Renal pelvis (tissue), 4 donors: ENCODE data around the gene SOX13. TPM values are rescaled to one million over a fixed set of nuclear protein-coding genes. Genes with fewer than 3 reads are reported as not detected.

ENCODE experiments used
- DNase-seq: peaks from one replicate; pipeline ENCODE4 v3.0.0-alpha.2; 2013
- polyA plus RNA-seq, 3 donors: library from polyadenylated mRNA; unstranded; fragments of 120-200 nt; gene quantifications; one replicate each; pipeline ENCODE4 v1.2.1, GENCODE V29; 2013; ENCODE audit not compliant: insufficient read length in 3 of 3

Gene SOX13
- polyA plus RNA-seq, 3 donors: 56.7 to 60.2 (median 58.2) TPM

DNA sequence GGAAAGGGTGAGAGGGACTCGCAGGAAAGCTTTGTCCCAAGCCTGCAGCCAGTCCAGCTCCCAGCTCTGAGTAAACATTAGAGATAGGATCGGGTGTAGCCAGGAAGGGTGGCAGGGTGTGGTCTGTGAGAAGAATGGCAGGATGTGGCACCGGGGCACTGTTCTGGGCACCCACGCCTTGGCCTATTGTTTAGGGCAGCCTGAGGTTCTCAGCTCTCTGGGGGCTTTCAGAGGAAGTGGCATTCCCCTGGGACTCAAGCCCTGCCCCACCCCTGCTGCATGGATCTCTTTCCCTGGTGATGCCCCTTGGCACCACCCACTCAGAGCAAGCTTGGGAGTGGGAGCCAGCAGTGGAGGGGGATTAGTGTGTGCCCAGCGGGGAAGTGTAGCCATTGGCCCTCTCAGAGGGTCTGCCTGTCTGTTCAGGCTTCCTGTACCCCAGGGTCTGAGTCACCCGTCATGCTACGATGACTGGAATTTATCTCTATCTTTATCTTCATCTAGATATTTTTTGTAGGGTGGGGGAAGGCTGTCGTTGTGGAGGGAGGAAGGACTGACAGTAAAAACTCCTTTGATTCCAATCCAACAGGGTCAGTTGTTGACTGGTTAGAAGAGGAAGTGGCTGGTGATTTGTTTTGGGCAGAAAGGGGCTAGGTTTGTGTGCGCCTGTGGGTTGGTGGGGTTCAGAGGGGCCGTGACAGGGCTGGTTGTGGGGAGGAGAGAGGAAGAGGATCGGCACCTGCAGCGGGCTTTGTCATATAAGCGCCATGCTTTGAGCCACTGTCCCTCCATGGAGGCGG is 31.6 kb downstream of the SOX13 start:
- no peak for DNase-seq

DNA sequence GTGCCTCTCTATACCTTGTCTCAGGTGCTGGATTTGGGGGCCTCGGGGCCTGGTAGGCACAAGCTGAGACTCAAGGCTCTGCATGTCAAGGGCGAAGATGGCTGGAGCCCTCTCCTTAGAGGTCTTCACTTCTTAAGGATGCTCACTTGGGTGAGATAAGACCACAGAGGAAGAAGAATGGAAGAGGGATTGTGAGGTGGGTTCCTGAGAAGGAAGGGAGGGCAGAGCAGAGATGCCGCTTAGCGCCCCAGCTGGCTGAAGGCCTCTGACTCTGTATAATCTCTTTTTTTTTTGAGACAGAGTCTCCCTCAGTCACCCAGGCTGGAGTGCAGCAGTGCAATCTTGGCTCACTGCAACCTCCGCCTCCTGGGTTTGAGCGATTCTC is 32.2 kb downstream of the SOX13 start:
- no peak for DNase-seq

DNA sequence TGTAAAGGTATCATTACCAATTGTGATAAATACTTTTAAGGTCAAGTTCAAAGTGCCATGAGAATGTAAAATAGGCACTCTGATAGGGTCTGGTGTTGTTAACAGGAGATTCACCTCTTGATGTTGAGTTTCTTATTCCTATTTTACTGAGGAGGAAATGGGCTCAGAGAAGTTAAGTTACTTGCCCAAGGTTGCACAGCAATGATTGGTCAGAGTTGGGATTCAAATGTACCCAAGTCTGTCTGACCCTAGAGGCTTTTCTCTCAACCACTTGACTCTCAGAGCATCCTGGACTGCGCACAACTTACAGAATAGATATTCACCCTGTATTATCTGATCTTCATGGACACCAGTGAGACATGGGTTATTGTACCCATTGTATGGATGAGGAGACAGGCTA is 33.9 kb downstream of the SOX13 start:
- DNase-seq: no peak

DNA sequence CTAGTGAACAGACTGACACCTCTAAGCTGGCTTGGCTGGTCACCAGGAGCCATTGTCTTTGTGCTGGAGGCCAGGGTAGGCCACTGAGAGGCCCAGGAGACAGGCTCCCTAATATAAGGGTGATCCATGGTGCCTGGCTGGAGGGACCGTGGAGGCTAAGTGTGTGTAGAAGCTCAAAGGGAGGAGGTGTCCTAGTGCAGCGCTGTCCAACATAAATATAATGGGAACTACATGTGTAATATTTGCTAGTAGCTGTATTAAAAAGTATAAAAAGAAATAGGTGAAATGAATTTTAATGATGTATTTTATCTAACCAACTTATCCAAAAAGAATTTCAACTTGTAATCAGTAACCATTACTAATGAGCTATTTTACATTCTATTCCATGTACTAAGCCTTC is 35.0 kb downstream of the SOX13 start:
- no peak for DNase-seq

DNA sequence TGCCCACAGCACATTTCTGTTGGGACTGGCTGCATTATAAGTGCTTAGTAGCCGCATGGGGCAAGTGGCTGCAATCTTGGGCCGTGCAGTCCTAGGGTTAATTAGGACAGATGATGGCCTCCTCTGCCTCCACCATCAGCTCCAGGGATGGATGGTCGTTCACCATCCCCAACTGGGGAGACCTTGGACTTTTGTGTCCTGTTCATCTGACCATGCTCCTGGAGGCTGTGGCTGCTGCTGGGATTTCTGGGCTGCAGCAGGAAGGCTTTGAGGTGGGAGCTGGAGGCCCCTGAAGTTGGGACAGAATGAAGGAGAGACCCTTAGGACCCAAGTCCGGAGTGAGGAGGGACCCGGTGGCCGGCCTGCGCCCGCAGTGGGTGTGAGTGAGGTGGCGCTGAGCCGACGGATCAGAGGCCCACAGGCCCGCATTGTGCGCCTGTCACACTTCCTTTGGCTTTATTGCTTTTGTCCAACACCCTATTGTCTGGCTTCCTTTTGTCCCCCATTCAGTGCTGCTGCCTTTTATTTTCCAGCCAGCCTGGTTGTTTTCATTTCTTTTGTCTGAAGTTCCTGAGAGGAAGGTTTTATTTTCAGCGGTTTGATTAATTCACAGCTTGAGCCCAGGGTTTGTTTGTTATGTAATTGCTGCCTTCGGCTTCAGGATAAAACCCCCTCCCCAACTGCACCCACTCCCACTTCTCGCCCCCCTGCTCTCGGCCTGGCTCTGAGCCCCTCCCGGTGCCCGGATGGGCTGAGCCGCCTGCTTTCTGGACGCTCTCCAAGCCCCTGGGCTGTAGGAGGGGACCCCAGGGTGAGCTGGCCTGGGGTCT is 35.6 kb downstream of the SOX13 start:
- DNase-seq: no peak

DNA sequence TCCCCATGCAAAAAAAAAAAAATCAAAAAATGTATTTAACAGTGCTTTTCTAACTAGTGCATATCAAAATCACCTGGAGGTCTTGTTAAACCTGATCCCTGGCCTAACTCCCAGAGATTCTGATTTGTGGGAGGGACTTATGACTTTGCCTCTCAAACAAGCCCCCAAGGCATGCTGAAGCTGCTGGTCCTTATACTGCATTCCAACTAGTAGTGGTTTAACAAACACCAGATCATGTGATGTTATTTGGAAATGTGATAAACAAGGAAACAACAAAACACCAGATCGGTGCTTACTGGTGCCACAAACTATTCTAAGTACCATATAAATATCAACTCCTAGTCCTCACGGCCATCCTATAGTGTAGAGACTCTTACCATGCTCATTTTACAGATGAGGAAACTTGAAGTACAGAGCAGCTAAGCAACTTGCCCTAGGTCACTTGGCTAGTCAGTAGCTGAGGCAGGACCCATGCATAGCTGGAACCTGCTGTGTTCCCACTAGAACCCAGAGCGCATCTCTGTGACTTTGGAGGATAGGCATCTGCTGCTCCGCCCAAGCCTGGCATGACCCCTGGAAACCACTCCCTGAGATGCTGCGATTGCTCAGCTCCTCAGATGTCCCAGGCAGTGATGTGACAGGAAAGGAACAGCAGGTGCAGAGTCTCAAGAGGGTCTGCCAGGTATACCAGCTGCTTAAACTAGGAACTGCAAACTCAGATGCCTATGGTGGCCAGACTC is 38.1 kb downstream of the SOX13 start:
- no peak for DNase-seq

DNA sequence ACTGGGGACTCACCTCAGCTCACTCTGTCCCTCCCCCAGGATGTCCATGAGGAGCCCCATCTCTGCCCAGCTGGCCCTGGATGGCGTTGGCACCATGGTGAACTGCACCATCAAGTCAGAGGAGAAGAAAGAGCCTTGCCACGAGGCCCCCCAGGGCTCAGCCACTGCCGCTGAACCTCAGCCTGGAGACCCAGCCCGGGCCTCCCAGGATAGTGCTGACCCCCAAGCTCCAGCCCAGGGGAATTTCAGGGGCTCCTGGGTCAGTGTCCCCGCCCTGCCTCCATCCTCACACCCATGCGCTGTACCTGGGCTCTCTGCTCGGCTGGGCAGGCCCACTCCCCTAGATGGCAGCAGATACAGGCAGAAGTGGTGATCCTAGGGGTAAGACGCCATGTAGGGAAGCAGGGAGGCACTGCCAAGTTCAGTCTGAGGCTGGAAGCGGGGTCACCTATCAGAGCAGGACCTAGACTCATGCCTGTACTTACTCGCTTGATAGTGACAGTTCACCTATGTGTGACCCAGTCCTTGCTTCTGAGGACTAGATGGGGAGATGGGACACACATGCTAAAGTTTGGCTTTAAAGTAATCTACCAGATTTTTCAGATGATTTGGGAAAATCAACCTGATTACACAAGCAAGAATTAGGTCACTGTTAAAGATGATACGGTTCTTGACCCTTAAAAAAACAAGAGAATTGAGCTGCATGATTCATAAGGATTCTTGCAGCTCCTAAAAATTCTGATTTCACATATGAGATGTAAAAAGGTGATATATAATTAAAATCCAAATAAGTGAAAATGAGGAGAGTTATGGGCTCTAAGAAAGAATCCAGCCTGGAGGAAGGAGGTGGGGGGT is 40.2 kb downstream of the SOX13 start:
- DNase-seq: no peak

DNA sequence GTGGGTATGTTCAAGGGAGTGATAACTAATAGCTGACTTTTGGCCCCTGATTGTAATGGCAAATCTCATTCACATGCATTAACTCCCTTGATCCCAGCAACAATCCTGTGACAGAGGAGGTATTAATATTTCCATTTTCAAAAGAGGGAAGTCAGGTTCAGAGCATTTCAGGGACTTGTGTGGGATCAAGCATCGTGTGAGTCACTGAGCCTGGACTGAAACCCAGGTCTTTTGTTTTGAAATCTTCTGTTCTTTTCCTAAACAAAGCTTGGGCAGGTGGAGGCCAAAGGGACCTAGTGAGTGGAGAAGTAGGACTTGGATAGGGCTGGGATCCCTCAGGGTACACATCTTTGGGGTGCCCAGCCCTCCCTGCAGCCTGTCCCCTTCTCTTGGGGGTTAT is 41.0 kb downstream of the SOX13 start:
- no peak for DNase-seq

DNA sequence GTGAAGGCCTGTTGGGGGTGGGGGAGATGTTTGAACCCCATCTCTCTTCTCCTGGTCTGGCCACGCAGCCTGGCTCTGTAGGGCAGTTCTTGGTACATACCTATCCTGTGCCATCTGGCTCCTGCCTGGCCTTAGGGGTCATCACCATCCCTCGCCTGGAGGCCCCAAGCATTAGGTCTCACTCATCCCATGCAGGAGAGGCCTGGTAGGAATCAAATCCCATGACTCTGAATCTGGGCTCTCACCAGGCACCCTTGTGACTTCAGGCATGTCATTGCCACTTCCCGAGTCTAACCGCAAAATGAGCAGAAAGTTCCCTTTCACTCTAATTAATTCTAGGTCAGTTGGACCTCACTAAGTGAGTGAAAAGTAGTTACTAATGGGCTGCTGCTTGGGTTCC is 41.7 kb downstream of the SOX13 start:
- DNase-seq: no peak

DNA sequence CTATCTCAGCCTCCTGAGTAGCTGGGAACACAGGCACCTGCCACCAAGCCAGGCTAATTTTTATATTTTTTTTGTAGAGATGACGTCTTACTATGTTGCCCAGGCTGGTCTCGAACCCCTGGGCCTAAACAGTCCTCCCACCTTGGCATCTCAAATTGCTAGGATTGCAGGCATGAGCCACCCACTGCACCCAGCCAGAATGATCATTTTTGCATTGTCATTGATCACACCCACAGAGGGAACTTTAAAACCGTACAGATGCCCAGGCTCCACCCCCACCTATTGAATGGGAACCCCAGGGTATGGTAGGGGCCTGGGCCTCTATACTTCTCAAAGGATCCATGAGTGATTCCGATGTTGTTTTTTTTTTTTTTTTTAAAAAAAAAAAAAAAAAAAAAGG is 42.2 kb downstream of the SOX13 start:
- no peak for DNase-seq

DNA sequence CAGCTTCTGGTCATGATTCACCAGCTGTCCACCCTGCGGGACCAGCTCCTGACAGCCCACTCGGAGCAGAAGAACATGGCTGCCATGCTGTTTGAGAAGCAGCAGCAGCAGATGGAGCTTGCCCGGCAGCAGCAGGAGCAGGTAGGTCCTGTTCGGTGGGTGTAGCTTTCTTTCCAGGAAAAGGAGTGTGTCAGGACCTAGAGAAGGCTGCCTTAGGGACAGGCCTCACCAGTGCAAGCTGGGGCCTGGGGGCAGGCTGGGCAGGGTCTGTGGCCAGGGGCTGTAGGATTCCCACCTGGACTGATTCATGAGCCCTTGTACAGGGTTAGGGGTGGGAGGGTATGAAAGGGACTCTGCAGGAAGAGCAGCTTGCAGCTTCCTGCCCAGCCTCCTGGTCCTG is 43.6 kb downstream of the SOX13 start:
- no peak for DNase-seq

DNA sequence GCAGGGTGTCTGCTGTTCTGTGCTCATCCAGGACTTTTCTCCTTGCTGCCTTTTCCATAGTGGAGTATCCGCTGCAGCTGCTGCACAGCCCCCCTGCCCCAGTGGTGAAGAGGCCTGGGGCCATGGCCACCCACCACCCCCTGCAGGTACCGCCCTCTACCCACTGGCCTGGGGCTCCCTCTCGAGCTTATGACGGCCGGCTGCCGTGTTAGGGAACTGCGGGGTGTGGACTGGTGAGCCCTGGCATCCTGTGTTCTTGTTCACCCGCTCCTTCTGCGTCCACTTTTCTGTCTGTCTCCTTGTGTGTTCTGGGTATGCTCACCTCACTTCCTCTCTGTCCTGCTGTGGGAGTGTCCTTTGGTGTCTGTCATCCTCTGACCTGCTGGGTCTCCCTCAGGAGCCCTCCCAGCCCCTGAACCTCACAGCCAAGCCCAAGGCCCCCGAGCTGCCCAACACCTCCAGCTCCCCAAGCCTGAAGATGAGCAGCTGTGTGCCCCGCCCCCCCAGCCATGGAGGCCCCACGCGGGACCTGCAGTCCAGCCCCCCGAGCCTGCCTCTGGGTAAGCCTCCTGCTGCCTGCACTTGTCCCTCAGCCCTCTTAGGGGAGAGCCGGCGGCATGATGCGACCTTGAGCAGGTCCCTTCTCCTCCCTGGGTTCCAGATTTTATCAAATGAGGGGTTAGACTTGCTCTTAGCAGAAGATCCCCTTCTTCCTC is 49.1 kb downstream of the SOX13 start:
- DNase-seq: no peak

DNA sequence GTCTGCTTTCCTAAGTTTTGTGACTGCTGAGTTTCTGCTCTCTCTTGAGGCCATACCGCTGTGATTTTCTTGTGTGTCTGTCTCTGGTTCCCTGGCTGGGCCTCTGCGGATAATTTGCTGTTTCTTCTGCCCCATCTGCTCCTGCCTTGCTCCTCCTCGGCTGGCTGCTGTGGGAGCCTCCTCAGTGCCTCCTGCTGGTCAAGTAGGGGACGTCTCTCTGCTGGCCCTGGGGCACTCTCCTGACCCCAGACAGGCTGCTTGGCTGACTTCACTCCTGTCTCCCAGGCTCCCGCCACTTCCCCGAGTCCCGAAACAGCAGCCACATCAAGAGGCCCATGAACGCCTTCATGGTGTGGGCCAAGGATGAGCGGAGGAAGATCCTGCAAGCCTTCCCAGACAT is 50.5 kb downstream of the SOX13 start:
- no peak for DNase-seq

DNA sequence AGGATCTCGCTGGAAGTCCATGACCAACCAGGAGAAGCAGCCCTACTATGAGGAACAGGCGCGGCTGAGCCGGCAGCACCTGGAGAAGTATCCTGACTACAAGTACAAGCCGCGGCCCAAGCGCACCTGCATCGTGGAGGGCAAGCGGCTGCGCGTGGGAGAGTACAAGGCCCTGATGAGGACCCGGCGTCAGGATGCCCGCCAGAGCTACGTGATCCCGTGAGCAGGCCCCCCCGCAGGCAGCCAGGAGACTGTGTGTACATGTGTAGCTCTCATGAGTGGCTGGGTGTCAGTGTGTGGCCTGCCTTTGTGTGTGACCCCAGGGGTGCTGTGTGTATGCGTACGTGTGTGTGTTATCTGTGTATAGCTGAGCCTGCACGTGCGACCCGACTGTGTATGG is 51.7 kb downstream of the SOX13 start:
- no peak for DNase-seq

DNA sequence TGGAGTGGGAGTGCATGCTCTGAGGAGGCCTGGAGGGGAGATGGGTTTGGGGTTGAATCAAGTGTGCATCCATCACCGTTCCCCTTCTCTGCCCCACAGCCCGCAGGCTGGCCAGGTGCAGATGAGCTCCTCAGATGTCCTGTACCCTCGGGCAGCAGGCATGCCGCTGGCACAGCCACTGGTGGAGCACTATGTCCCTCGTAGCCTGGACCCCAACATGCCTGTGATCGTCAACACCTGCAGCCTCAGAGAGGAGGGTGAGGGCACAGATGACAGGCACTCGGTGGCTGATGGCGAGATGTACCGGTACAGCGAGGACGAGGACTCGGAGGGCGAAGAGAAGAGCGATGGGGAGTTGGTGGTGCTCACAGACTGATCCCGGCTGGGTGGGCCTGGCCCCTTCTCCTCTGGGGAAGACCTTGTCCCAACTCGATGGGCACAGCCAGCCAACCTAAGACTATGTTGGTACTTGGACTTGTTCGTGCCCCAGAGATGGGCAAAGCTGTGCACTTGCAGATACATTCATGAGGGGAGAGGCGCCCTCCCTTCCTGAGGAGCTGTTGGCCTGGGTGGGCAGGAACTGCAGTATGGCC is 52.9 kb downstream of the SOX13 start:
- DNase-seq: no peak

DNA sequence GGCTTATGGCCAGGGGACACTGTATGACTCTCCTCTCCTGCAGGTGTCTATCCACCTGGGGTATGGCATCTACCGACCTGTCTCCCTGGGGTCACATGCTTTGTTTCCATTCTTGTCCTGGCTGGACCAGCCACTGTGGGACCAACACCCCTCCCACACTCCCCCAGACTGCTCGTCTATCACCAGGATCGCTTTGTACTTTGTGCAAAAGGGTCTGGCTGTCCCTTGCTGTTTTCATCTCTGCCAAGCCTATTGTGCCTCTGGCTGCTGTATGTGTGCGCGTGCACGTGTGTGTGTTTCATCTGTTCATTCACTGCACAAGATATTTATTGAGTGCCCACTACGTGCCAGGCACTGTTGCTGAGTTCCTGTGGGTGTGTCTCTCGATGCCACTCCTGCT is 53.5 kb downstream of the SOX13 start:
- no peak for DNase-seq

DNA sequence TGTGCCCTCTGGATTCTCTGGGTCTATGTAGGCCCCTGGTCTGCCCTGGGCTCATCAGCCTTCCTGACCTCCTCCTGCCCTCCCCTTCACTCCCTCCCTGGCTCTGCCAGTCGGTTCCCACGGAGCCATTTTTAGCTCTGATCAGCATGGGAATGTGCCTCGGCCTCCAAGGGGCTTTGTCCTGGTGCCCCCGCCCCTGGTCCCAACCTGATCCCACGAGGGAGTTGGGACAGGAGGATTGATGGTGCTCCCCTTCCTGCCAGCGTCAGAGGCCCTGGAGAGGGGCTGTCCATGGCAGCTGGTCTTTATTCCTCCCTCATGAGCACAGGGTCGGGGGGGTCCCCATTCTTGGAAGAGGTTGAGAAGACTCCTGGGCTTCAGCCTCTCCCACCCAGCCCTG is 54.0 kb downstream of the SOX13 start:
- no peak for DNase-seq

DNA sequence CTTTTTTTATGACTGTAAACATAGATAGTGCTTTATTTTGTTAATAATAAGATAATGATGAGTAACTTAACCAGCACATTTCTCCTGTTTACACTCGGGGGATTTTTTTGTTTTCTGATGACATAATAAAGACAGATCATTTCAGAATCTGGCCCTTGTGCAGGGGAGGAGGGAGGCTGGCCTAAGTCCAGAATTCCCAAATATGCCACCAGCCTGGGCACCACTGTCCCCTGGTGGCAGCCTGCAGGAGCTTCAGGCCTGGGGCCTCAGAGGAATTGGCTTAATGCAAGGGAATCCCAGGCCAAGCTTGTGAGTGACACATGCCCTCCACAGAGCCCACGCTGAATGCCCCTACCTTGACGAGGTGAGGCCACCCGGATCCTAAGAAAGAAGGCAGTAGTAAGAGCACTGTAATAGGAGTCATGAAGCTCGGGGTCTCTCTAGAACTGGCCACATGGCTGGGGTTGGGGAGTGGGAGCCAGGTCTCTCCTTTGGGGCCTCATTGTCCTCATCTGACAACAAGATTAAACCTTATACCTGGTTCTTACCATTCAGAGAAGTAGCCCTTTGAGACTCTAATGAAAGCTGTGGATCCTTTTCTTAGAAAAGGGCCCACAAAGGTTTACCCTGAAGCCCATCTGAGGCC is 54.8 kb downstream of the SOX13 start:
- no peak for DNase-seq

DNA sequence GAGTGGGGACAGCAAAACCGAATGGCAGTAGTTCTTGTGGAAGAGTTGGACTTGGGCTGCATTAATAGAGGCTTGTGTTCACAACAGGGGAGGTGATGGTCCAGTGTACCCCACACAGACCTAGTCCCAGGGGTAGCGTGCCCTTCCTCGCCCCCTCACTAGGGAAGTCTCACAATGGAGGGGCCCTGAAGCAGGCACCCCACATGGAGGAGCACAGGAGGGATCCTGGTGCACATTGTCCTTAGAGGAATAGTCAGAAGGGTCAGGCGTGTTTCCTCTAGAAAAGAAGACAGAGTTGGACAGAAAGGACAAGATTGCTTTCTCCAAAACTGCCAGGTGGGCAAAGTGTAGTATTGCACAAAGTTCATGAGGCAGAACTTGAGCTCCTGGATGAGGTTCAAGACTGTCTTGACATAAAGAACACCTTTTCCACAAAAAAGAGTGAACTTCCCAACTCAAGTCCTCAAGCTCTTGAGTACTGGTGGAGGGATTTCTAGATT is 55.6 kb downstream of the SOX13 start:
- DNase-seq: no peak
